Activated CD8-positive, alpha-beta T cell treated with anti-CD3 and anti-CD28 coated beads for 36 hours (primary cell): ENCODE measurements around the gene OSBPL6. TPM values are rescaled to one million over a fixed set of nuclear protein-coding genes. Genes with fewer than 3 reads are reported as not detected.

Experiments used
- ATAC-seq: fragments of 200-7000 bp; cut with Tn5 transposase; one replicate; pipeline ENCODE4 v1.10.0; 2021; ENCODE audit warnings: mild to moderate bottlenecking, moderate library complexity
- CTCF ChIA-PET: fragments of 350-600 bp; sonication (Branson Sonifier 250); formaldehyde crosslinking; loops from one replicate; lab custom pipeline; 2021; ENCODE audit warnings: antibody characterized with exemption; lab: Charles Lee
- POLR2A ChIA-PET: fragments of 350-600 bp; sonication (Branson Sonifier 250); formaldehyde crosslinking; loops from one replicate; lab custom pipeline; 2021; ENCODE audit warnings: antibody characterized with exemption; lab: Charles Lee
- DNase-seq: peaks from one replicate; pipeline ENCODE4 v3.0.0-alpha.2; 2020
- H3K27ac Mint-ChIP-seq: one replicate; pipeline ENCODE4 v1.8.0; 2021; ENCODE audit warnings: mild to moderate bottlenecking, mixed read lengths
- H3K27me3 Mint-ChIP-seq: one replicate; pipeline ENCODE4 v1.8.0; 2021; ENCODE audit warnings: mixed read lengths
- H3K36me3 Mint-ChIP-seq: one replicate; pipeline ENCODE4 v1.8.0; 2021; ENCODE audit warnings: low read depth, mixed read lengths
- H3K4me1 Mint-ChIP-seq: one replicate; pipeline ENCODE4 v1.8.0; 2021; ENCODE audit warnings: low read depth, mixed read lengths
- H3K4me3 Mint-ChIP-seq: one replicate; pipeline ENCODE4 v1.8.0; 2021; ENCODE audit warnings: mild to moderate bottlenecking, moderate library complexity, mixed read lengths
- H3K9me3 Mint-ChIP-seq: one replicate; pipeline ENCODE4 v1.8.0; 2021; ENCODE audit warnings: mixed read lengths
- CTCF ChIP-seq: fragments of 200-600 bp; IDR thresholded peaks from one replicate; pipeline ENCODE4 v1.8.0; 2022; ENCODE audit warnings: antibody characterized with exemption, mild to moderate bottlenecking
- intact Hi-C: fragments of 100-400 bp; cut with micrococcal nuclease; formaldehyde crosslinking; loops from one replicate; pipeline ENCODE4 v1.10.0; 2022
- total RNA-seq, 2 experiments: library from RNA; stranded (reverse); gene quantifications; one replicate each; pipeline ENCODE4 v1.2.3, GENCODE V29; 2021

The OSBPL6 gene
- total RNA-seq, 2 experiments from 2014 or later, result 2.5 to 4.0 TPM

GRCh38 chr2:178331474-178332432 is 137.4 kb downstream of the OSBPL6 start:
- Mint-ChIP-seq H3K4me1 (no peaks in the 10 kb centered on the region), H3K36me3 (no peaks in the 10 kb centered on the region), H3K27ac (no peak overlapping the region), H3K4me3 (no peak overlapping the region), H3K27me3 (peaks cover 3% of the 10 kb centered on the region), H3K9me3 (no peaks in the 10 kb centered on the region)
- intact Hi-C loops, result no loop called here
- ChIA-PET CTCF (no interaction called here), POLR2A (no interaction called here)
- DNase-seq, result no peak
- no peak for TF ChIP-seq CTCF
- ATAC-seq, result no peak

GRCh38 chr2:178333851-178334250 is 139.5 kb downstream of the OSBPL6 start:
- ATAC-seq (no peak), DNase-seq (no peak)
- TF ChIP-seq CTCF, result no peak
- peaks cover 8% of the 10 kb centered on the region for H3K27me3 Mint-ChIP-seq
- CTCF ChIA-PET, result no interaction called here
- H3K36me3 Mint-ChIP-seq, result no peaks in the 10 kb centered on the region
- POLR2A ChIA-PET, result no interaction called here
- H3K4me1 Mint-ChIP-seq, result no peaks in the 10 kb centered on the region
- intact Hi-C loops, result no loop called here
- H3K4me3 Mint-ChIP-seq, result no peak overlapping the region
- no peak overlapping the region for H3K27ac Mint-ChIP-seq
- H3K9me3 Mint-ChIP-seq, result no peaks in the 10 kb centered on the region

GRCh38 chr2:178335230-178335629 is 140.9 kb downstream of the OSBPL6 start:
- no peak for DNase-seq
- peaks cover 8% of the 10 kb centered on the region for H3K27me3 Mint-ChIP-seq
- CTCF ChIA-PET, result interaction anchor here (1.0 to 1.2 kb wide), 2 partner anchors 9 to 223 kb away, joined by 3 to 4 read pairs; partner anchors contain the start of gene RBM45
- no peaks in the 10 kb centered on the region for H3K4me1 Mint-ChIP-seq
- H3K36me3 Mint-ChIP-seq, result no peaks in the 10 kb centered on the region
- intact Hi-C loops, result no loop called here
- POLR2A ChIA-PET, result no interaction called here
- no peak overlapping the region for H3K4me3 Mint-ChIP-seq
- no peak for TF ChIP-seq CTCF
- ATAC-seq, result no peak
- no peak overlapping the region for H3K27ac Mint-ChIP-seq
- H3K9me3 Mint-ChIP-seq, result no peaks in the 10 kb centered on the region

- Mint-ChIP-seq H3K9me3 (no peaks in the 10 kb centered on the region), H3K4me1 (no peaks in the 10 kb centered on the region), H3K27ac (no peak overlapping the region), H3K27me3 (peaks cover 29% of the 10 kb centered on the region), H3K36me3 (no peaks in the 10 kb centered on the region), H3K4me3 (no peak overlapping the region)
- ChIA-PET CTCF (no interaction called here), POLR2A (no interaction called here)
- intact Hi-C loops, result no loop called here
- DNase-seq, result no peak
- TF ChIP-seq CTCF, result no peak
- ATAC-seq, result no peak
Measured at GRCh38 chr2:178344121-178344520, 149.8 kb downstream of the OSBPL6 start.

GRCh38 chr2:178345951-178346350 is 151.6 kb downstream of the OSBPL6 start:
- ATAC-seq (no peak), DNase-seq (no peak)
- H3K27me3 Mint-ChIP-seq, result peaks cover 33% of the 10 kb centered on the region
- H3K9me3 Mint-ChIP-seq, result no peaks in the 10 kb centered on the region
- ChIA-PET CTCF (no interaction called here), POLR2A (no interaction called here)
- H3K4me1 Mint-ChIP-seq, result no peaks in the 10 kb centered on the region
- H3K4me3 Mint-ChIP-seq, result no peak overlapping the region
- H3K36me3 Mint-ChIP-seq, result no peaks in the 10 kb centered on the region
- H3K27ac Mint-ChIP-seq, result no peak overlapping the region
- intact Hi-C loops, result no loop called here
- no peak for TF ChIP-seq CTCF
